Anterior cingulate cortex (tissue), 58 donors: ENCODE data around the gene IGF1R.

Experiments used
- DNase-seq, 58 donors: peaks; one replicate each; lab custom pipeline; 2025; lab: John Stamatoyannopoulos, UW

Gene IGF1R

GRCh38 chr15:98787194-98787593, 138.9 kb downstream of the IGF1R start:
- DNase-seq = no peak

GRCh38 chr15:98787936-98788757, 139.8 kb downstream of the IGF1R start:
- no peak for DNase-seq

DNA sequence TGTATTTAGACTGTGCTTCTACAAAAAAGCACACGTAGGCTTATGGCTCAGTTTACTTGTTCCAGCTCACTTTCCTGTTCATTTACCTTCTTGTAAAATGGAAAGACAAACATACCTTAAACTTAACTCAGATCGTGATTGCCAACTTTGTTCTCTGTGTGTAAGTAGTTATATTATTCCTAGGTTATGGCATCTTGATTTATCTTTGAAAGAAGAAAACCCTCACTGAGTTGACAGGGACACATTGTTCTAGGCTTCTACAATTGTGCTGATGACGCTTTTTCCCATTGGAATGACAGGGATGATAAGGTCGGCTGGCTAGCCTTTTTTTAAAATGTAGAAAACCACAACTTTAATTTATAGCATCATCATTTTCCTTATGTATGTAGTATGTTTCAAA, 140.7 kb downstream of the IGF1R start:
- DNase-seq = no peak

DNA sequence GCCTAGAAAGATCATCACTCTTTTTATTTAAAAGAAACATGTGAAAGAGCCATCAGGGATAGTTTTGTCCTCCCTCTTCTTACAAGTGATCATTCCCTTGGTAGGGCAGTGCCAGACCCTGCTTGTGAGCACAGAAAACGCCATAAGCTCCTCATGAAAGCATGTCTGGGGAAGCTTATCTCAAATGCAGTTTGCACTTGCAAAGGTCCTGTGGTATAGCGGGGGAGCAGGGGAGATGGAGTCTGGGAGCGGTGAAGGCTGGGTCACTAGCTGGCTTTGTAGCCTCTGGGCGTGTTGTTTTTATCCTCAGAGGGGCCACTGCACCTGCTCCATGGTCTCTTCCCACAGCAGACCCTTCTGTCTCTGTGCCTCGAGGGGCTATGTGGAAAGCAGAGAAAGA, 141.9 kb downstream of the IGF1R start:
- no peak for DNase-seq

DNA sequence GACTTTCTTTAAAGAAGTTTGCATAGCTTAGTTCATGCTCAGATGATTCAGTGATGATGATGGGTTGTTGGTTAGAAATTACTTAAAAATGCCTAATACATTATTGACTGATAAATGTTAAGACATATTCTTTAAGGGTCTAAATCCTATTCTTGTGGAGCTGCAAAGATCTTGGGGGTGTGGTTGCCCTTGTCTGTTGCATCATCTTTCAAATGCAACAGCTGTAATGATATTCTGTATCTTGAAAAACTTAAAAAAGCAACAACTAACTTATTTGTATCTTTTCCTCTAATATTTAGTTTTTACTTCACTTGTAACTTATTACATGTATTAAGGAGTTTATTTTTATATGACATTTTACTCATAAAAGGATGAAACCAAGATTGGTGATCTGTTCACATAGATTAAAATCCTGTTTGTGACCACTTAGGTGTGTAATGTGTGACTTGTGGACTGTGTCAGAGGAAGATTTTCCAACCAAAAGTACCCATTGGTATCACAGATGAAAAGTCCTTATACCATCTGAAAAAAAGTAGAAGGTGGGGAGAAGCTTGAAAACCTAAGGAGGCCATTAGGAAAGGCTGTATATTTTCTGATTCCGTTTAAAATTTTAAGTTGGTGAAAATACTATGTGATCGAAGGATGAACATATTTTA, 142.8 kb downstream of the IGF1R start:
- DNase-seq = no peak

GRCh38 chr15:98792117-98792516, 143.8 kb downstream of the IGF1R start:
- no peak for DNase-seq

- no peak for DNase-seq
Measured at GRCh38 chr15:98794211-98794610, 145.9 kb downstream of the IGF1R start.

GRCh38 chr15:98794748-98795147, 146.4 kb downstream of the IGF1R start:
- DNase-seq = no peak

GRCh38 chr15:98795980-98796379, 147.6 kb downstream of the IGF1R start:
- no peak for DNase-seq

DNA sequence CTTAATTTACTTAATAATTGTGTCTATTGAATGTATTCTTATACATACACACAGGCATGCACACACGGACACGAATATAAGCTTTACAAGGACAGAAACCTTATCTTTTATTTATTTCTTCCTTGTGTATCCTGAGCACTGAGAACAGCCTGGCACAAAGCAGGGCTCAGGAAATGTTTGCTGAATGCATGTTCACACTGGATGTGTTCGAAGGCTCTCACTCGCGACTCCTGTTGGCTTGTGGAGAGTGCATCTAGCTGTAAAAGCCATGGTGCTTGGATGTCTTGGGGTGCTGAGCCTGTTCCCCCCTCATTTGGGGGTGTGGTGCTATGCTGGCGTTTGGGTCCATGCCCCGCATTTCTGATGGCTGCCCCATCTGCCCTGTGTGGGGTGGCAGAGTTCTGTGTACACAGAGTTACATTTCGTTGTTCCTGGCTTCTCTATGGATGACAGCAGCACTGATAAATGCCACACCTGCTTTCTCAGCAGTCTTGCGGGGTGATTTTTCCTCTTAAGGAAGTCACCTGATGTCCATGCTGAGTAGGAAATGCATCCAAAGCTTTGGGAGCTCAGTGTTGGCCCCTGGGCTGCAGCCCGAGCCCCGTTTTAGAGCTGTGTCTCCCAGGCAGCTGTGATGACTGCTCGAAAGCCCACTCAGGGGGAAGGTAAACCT, 148.5 kb downstream of the IGF1R start:
- DNase-seq = no peak

DNA sequence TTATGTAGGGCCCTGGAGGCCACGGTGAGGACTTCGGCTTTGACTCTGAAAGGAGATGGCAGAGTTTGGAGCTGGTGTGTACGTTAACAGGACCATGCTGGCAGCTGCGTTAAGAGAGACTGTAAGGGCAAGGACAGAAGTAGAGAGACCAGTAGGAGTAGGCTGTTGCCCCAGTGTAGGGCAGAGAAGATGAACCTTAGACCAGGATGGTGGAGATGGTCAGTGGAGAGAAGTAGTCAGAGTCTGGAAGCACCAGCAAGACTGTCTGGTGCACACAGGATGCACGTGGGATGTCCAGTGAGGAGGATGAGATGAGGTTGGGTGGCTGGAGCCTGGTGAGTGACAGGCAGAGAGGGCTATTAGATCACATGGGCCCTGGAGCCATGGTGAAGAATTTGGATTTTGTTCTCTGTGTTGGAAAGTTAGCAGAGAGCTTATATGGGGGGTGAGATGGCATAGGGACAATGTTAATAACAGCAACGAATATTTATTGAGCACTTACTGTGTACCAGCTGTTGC, 150.1 kb downstream of the IGF1R start:
- no peak for DNase-seq

DNA sequence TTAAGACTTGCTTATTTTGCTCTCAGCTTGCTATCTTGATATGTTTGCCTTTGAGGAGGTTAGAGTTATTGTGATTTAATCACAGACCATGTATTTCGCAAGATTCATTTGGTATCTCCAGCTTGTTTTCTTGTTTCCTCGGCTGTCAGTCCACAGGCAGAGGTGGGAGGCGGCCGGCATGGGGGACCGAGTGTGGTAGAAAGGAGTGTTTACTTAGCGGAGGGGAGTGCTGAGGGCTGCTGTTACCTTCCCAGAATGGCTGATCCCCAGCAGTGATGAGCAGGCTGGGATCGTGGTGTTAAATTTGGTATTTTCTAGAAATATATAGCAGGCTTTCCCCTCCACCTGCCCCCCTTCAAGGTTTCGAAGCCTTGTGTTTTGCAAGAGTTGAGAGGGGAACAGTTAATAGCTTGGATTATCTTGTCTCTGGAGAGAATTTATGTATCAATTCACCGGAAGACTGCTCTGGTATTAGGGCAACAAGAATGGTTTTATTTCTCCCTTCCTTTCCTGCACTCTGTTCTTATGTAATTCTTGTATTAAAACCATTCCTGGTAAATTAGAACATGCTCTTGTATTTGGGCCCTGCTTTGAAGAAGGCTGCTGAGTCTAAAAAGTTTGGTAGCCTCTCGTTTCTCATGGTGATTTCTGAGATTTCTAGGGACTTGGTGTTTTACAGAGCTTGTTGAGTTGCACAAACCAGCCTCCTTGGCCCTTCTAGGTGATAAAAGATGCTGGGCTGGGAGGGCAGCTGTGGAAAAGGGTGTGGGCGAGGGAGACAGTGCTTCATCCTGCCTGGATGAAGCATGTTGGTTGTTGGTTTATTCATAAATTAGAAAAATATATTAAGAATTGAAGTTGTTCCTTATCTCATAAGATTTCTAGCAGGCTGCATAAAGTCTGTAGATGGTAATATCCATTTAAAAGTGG, 151.4 kb downstream of the IGF1R start:
- no peak for DNase-seq

GRCh38 chr15:98800437-98801233, 152.3 kb downstream of the IGF1R start:
- peak in 51 of 58 donors; percentile 5 to 85 (median 58) for DNase-seq

- DNase-seq = peak in 53 of 58 donors; percentile 12 to 94 (median 74)
Measured at GRCh38 chr15:98801234-98801561, 152.9 kb downstream of the IGF1R start.

- no peak for DNase-seq
Measured at GRCh38 chr15:98802187-98802586, 153.8 kb downstream of the IGF1R start.

DNA sequence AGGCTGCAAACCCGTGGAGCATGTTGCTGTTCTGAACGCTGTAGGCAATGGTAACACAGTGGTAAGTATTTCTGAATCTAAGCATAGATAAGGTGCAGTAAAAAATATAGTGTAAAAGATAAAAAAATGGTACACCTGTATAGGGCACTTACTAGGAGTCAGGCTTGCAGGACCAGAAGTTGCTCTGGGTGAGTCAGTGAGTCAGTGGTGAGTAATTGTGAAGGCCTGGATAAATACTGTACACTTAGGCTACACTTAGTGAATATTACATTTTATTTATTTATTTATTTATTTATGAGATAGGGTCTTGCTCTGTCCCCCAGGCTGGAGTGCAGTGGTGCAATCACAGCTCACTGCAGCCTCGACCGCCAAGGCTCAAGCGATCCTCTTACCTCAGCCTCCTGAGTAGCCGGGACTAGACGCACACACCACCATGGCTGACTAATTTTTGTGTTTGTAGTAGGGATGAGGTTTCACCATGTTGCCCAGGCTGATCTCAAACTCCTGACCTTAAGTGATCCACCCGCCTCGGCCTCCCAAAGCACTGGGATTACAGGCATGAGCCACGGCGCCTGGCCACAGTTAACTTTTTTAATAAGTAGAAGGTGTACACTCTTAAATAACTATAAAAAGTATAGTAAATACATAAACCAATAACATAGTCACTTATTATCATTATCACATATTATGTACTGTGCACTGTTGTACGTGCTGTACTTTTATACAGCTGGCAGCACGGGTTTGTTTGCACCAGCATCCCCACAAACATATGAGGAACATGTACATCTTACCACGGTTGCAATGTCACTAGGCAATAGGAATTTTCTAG, 155.1 kb downstream of the IGF1R start:
- no peak for DNase-seq

DNA sequence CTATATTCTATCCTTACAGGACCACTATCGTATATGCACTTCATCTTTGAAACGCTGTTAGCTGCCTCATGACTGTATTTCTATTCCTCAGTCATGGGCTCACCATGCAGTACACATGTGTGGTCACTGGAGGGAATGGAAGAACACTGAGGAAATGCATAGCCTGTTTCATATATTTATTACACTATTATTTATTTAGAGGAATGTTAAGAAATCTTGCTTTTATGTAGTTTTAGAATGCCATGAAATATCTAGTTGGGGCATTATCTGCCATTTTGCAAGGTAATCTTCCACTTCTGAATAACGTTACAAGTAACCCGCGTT, 155.7 kb downstream of the IGF1R start:
- DNase-seq = no peak

- DNase-seq = no peak
Measured at GRCh38 chr15:98805434-98806274, 157.3 kb downstream of the IGF1R start.
